GM19324 (cell line): ENCODE results near the gene PACS1.

Experiments
- ATAC-seq: cut with Tn5 transposase; IDR thresholded peaks from one replicate; pipeline ENCODE4 v1.9.1; 2021; ENCODE audit warnings: mild to moderate bottlenecking, moderate library complexity; ENCODE audit not compliant: unreplicated experiment, low FRiP score

Gene PACS1

GRCh38 chr11:66172146-66172545 lies 102.1 kb downstream of the PACS1 start:
- no peak for ATAC-seq

- ATAC-seq = no peak
Observed at GRCh38 chr11:66176650-66177049, 106.6 kb downstream of the PACS1 start.

- ATAC-seq = no peak
Observed at GRCh38 chr11:66178183-66178582, 108.1 kb downstream of the PACS1 start.

GRCh38 chr11:66178871-66179270 lies 108.8 kb downstream of the PACS1 start:
- no peak for ATAC-seq

- no peak for ATAC-seq
Observed at GRCh38 chr11:66181632-66182315, 111.7 kb downstream of the PACS1 start.

GRCh38 chr11:66183494-66184048 lies 113.5 kb downstream of the PACS1 start:
- no peak for ATAC-seq

GRCh38 chr11:66184728-66185127 lies 114.7 kb downstream of the PACS1 start:
- no peak for ATAC-seq

- ATAC-seq = no peak
Observed at GRCh38 chr11:66186470-66186869, 116.4 kb downstream of the PACS1 start.

- no peak for ATAC-seq
Observed at GRCh38 chr11:66187453-66187852, 117.4 kb downstream of the PACS1 start.

DNA sequence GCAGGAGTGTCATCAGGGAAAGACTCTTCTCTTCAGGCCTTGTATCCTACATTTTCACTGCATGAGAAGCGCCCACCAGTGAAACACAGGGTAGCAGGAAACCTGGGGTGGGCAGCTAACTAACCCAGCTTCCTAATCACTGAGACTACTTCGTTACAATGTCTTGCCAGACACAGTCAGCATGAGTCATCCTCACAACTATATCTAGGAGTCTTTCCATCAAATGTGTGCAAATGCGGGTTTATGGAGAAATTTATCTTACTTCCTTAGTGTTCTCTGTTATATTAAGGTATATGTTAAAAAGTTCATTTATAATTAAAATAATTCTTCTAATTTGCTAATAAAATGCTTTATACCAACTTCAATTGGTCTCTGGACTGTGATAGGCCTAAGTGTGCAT lies 118.5 kb downstream of the PACS1 start:
- no peak for ATAC-seq

DNA sequence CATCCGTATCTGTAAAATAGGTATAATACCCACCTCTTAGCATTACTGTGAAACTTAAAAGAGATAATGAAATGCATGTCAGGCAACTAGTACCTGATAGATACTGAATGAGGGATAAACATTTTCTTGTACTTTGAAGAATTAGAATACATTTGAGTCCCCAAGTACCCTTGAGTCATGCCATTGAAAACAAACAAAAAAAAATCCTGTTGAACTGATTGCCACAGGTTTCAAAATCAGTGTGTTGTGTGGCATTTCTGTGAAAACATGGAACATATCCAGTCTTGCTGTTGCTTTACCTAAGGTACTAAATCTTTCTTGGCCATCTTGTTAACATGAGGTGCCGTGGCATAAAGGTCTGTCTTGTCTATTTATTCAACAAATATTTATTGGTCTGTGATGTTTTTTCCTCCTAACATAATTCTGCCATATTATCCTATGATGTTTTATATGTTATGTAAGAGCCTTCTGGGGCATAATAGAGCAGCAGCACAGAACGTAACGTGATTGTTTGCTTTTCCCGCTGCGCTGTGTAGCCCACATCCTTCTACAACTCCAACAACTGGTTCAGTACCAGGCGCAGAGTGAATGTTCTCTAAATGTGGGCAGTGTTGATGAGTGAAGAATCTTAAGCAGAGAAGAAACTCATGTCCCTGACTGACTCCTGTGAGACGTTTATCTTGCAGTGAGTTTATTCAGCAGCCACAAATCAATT lies 119.1 kb downstream of the PACS1 start:
- ATAC-seq = no peak

DNA sequence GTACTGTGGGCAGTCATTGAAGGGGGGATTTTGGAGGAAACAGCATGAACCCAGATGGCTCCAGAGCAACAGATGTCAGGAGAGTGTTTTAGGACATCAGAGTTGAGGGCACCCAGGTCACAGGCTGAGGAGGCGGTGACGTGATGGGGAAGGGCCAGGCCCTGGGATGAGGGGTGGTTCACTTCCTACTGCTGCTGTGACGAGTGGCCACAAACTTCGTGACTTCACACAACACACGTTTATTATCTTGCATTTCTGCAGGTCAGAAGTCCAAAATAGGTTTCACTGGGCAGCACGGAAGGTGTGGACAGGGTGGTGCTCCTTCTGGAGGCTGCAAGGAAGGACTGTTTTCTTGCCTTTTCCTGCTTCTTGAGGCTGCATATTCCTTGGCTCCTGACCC lies 120.7 kb downstream of the PACS1 start:
- ATAC-seq = no peak

DNA sequence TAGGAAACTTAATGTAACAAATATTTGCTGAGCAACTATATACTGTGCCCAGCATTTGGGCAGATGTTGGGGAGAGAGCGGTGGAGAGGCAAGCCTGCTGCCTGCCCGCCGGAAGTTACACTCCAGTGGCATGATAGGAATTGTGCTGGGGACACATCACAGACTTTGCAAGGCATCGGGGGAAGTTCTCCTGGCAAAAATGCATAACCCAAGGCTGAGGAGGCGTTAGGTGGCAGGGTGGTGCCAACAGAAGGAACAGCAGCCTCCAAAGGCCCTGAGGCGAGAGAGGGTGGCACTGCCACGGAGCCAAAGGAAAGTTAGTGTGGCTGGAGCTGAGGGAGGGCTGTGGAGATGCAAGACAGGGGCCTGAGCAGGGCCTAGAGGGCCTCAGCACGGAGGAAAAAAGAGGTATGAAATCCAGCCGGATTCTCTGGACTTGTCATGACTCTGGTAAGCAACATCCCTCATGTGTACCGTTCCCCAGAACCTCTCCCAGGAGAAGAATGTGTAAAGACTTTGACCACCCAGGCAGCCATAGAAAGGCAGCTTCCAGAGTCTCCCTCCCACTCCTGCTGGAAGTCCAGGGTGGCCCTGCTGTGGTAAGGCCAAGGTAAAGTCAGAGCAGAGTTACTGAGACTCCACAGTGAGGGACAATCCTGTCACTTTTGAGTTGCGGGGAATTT lies 122.2 kb downstream of the PACS1 start:
- ATAC-seq = no peak

DNA sequence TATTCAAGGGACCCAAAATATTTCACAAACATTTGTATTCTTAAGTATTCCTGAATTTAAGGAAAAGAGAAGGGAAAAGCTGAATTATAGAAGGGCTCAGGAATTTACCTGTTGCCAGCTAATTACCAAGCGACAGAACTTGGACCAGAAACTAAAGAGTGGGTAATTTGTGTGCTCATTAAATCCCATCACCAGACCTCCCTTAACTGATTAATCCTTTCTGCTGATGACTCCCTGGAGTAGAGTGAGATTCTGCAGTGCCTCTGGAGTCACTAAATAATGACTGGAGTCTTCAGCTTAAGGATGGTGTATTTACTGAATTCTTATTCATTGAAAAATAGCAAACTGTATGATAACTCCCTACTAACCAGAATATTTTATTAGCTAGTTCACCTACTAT lies 124.3 kb downstream of the PACS1 start:
- no peak for ATAC-seq

DNA sequence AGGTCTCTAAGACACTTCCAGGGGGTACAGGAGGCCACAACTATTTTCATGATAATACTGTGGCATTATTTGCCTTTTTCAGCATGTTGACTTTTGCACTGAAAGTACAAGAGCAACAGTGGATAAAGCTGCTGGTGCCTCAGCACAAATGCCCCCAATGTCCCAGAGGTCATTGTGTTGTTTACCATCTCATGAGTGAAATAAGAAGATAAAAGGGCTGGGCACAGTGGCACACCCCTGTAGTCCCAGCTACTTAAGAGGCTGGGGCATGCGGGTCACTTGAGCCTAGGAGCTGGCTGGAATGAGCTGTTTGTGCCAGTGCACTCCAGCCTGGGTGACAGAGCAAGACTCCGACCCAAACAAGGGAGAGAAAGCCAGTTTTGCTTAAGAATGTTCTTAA lies 125.8 kb downstream of the PACS1 start:
- ATAC-seq = no peak

- no peak for ATAC-seq
Observed at GRCh38 chr11:66203847-66204246, 133.8 kb downstream of the PACS1 start.

GRCh38 chr11:66204412-66204811 lies 134.3 kb downstream of the PACS1 start:
- no peak for ATAC-seq

- ATAC-seq = no peak
Observed at GRCh38 chr11:66207816-66208215, 137.7 kb downstream of the PACS1 start.

GRCh38 chr11:66211100-66211499 lies 141.0 kb downstream of the PACS1 start:
- ATAC-seq = no peak

DNA sequence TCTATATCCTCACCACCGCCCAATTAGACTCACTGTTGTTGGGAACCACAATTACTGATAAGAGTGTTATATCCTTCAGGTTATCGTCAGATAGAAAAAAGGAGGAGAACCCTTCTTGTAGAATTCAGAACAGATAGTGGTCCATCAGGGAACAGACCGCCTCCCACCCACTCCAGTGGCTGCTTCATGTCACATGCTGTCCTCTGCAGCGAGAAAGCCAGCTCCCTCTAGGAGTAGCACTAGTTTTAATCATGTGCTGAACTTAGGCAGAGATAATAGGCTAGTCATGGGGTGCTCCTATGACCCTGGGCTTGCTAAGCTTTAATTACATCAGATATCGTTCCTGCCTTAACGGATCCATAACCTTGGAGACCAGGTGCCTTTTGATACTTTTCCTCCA lies 146.8 kb downstream of the PACS1 start:
- no peak for ATAC-seq

DNA sequence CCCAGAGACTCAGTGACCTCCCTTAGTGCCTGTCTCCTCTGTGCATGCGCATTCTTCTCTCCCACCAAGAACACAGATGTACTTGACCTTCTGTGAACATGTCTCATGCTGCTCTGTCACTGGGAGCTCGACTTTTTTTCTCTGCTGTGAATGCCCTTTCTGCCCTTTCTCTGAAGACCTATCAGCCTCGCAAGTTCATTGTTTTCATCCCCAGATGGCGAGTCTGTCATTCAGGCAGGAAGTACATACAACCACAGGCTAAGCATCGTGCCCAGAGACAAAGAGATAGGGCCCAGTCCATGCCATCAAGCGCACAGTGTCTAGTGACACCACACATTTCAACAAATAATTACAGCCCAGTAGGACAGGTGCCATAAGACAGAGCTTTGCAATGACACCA lies 148.0 kb downstream of the PACS1 start:
- no peak for ATAC-seq
